Liver (tissue), 9 donors: ENCODE measurements around the gene ANKRD11. TPM values are rescaled to one million over a fixed set of nuclear protein-coding genes. Genes with fewer than 3 reads are reported as not detected.

Experiments
- DNase-seq: peaks from one replicate; pipeline ENCODE4 v3.0.0-alpha.2; 2017; ENCODE audit warnings: low spot score
- H3K27ac ChIP-seq, 2 donors: one replicate each; pipeline ENCODE4 v1.7.0; 2013; ENCODE audit warnings: inconsistent platforms in 2 of 2, low read length in 2 of 2, control low read depth in 1 of 2, low read depth in 1 of 2, mild to moderate bottlenecking in 1 of 2
- H3K27me3 ChIP-seq, 4 donors: one replicate each; pipeline versions ENCODE4 v1.6.1 to v1.7.0; 2013; ENCODE audit warnings: low read length in 3 of 4, inconsistent platforms in 1 of 4, mild to moderate bottlenecking in 1 of 4, moderate library complexity in 1 of 4; ENCODE audit not compliant: control insufficient read depth in 4 of 4, insufficient read depth in 4 of 4
- H3K36me3 ChIP-seq, 4 donors: one replicate each; pipeline versions ENCODE4 v1.6.1 to v1.7.0; 2013; ENCODE audit warnings: low read length in 3 of 4, mild to moderate bottlenecking in 3 of 4, low read depth in 1 of 4, moderate library complexity in 1 of 4; ENCODE audit not compliant: control insufficient read depth in 4 of 4, insufficient read depth in 3 of 4
- H3K4me1 ChIP-seq, 4 donors: one replicate each; pipeline versions ENCODE4 v1.6.1 to v1.7.0; 2013; ENCODE audit warnings: low read length in 3 of 4, mild to moderate bottlenecking in 3 of 4, moderate library complexity in 1 of 4; ENCODE audit not compliant: control insufficient read depth in 4 of 4, insufficient read depth in 4 of 4
- H3K4me3 ChIP-seq, 3 donors: one replicate each; pipeline versions ENCODE4 v1.6.1 to v1.7.0; 2013; ENCODE audit warnings: low read length in 3 of 3, control low read depth in 1 of 3, low read depth in 1 of 3, mild to moderate bottlenecking in 1 of 3
- H3K9ac ChIP-seq, 2 donors: one replicate each; pipeline ENCODE4 v1.7.0; 2013; ENCODE audit warnings: low read length in 2 of 2, mild to moderate bottlenecking in 2 of 2, moderate library complexity in 2 of 2, control low read depth in 1 of 2, low read depth in 1 of 2
- H3K9me3 ChIP-seq, 4 donors: one replicate each; pipeline versions ENCODE4 v1.6.1 to v1.7.0; 2013; ENCODE audit warnings: low read length in 3 of 4; ENCODE audit not compliant: control insufficient read depth in 4 of 4
- FOXA1 ChIP-seq: IDR thresholded peaks from 2 replicates; pipeline ENCODE4 v1.6.1; 2016; ENCODE audit warnings: antibody characterized with exemption
- GABPA ChIP-seq, 2 donors: IDR thresholded peaks in 1 of 2; conservative IDR thresholded peaks in 1 of 2; 2 replicates each; pipeline ENCODE4 v1.6.1; 2016; ENCODE audit warnings: antibody characterized with exemption in 2 of 2, mild to moderate bottlenecking in 1 of 2, moderate library complexity in 1 of 2
- HNF4A ChIP-seq, 2 donors: conservative IDR thresholded peaks; 2 replicates each; pipeline ENCODE4 v1.6.1; 2016; ENCODE audit warnings: antibody characterized with exemption in 2 of 2, mild to moderate bottlenecking in 2 of 2
- HNF4G ChIP-seq: IDR thresholded peaks from 2 replicates; pipeline ENCODE4 v1.6.1; 2016; ENCODE audit warnings: antibody characterized with exemption
- NR2F2 ChIP-seq: IDR thresholded peaks from 2 replicates; pipeline ENCODE4 v1.6.1; 2016; ENCODE audit warnings: antibody characterized with exemption
- RXRA ChIP-seq, 2 donors: IDR thresholded peaks; 2 replicates each; pipeline ENCODE4 v1.6.1; 2017 to 2018; ENCODE audit warnings: antibody characterized with exemption in 2 of 2, mild to moderate bottlenecking in 1 of 2
- SP1 ChIP-seq: IDR thresholded peaks from 2 replicates; pipeline ENCODE4 v1.6.1; 2018; ENCODE audit warnings: antibody characterized with exemption, mild to moderate bottlenecking
- TAF1 ChIP-seq: conservative IDR thresholded peaks from 2 replicates; pipeline ENCODE4 v1.6.1; 2016; ENCODE audit warnings: antibody characterized with exemption, mild to moderate bottlenecking
- WGBS: extraction: QIAGEN DNeasy Blood & Tissue Kit; methylation state at CpG from one replicate; pipeline ENCODE4 v1.1.7; 2013; 5-methylcytosine and 5-hydroxymethylcytosine counted together
- polyA plus RNA-seq, 2 donors: library from polyadenylated mRNA; stranded (reverse) in 1 of 2; unstranded in 1 of 2; fragments of 200-250 nt in 1 of 2; fragments of >200 nt in 1 of 2; fragmentation: Nextera tagmentation in 1 of 2; extraction: Ambion mirVana in 1 of 2; gene quantifications; one replicate each; pipeline versions ENCODE4 v1.2.1 to v1.2.3, GENCODE V29; 2013 to 2015
- total RNA-seq, 2 donors: library from RNA; depleted of rRNA; stranded (reverse); fragments of >200 nt; gene quantifications; one replicate each; pipeline ENCODE4 v1.2.3, GENCODE V29; 2014
- TF ChIP-seq, protein P1 (sequence below): fragments of 150-350 bp; IDR thresholded peaks from 2 replicates; pipeline ENCODE4 v1.5.1; 2017; ENCODE audit warnings: improper control_type of control experiment, low read depth, low read length; ENCODE audit not compliant: missing input control
- TF ChIP-seq, protein P2 (sequence below): IDR thresholded peaks from 2 replicates; pipeline ENCODE4 v1.6.1; 2016; ENCODE audit warnings: antibody characterized with exemption
- TF ChIP-seq, protein P3 (sequence below): IDR thresholded peaks from 2 replicates; pipeline ENCODE4 v1.6.1; 2016; ENCODE audit warnings: antibody characterized with exemption, mild to moderate bottlenecking
- TF ChIP-seq, protein P4 (sequence below): IDR thresholded peaks from 2 replicates; pipeline ENCODE4 v1.6.1; 2016; ENCODE audit warnings: antibody characterized with exemption
- donor health status: healthy.
- donor health status: healthy.
- donor health status: healthy.
- donor health status: healthy.
- donor health status: healthy.

ANKRD11 gene
- total and polyA plus RNA-seq, 4 donors: 16.3 to 55.1 (median 28.0) TPM

DNA sequence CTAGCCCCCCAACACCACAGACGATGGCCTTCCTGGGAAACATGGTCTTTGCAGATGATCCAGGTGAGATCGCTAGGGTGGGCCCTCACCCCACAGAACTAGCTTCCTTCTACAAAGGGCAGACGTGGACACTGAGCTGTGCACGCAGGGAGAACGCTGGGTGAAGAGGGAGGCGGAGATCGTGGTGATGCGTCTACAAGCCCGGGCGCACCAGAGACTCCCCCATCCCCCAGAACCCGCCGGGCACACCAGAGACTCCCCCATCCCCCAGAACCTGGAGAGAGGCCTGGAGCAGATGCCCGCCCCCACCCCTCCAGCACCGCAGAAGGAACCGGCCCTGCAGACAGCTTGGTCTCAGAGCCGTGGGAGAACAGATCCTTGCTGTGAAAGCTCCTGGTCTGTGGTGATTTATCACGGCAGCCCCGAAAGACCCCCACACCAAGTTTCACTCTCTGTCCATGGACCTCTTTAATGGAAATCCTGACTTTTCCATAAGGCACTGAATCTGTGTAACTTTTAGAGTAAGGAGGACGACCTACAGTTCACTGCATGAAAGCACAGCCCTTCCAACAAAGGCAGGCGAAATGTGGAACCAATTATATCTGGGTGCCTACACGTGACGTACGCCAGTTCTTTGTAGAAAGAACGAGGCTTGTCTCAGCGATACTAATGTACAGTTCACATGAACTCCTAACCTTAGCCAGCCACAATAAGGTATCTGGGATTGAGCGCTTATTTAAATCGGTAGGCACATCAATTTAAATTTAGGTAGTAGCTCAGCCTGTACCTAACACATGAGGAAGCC is 88.5 kb downstream of the ANKRD11 start:
- Histone ChIP-seq H3K4me1 (peaks cover 2 to 31% (median 19%) of the 10 kb centered on the region in 4 donors), H3K9ac (no peak overlapping the region), H3K4me3 (no peak overlapping the region), H3K27me3 (no peaks in the 10 kb centered on the region), H3K9me3 (no peaks in the 10 kb centered on the region), H3K36me3 (peaks cover 0 to 2% (median 0%) of the 10 kb centered on the region in 4 donors), H3K27ac (no peak overlapping the region)
- 91% methylated on average over 27 of the region's 27 CpGs for WGBS
- TF ChIP-seq, protein P1, sequence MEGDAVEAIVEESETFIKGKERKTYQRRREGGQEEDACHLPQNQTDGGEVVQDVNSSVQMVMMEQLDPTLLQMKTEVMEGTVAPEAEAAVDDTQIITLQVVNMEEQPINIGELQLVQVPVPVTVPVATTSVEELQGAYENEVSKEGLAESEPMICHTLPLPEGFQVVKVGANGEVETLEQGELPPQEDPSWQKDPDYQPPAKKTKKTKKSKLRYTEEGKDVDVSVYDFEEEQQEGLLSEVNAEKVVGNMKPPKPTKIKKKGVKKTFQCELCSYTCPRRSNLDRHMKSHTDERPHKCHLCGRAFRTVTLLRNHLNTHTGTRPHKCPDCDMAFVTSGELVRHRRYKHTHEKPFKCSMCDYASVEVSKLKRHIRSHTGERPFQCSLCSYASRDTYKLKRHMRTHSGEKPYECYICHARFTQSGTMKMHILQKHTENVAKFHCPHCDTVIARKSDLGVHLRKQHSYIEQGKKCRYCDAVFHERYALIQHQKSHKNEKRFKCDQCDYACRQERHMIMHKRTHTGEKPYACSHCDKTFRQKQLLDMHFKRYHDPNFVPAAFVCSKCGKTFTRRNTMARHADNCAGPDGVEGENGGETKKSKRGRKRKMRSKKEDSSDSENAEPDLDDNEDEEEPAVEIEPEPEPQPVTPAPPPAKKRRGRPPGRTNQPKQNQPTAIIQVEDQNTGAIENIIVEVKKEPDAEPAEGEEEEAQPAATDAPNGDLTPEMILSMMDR: no peak
- TF ChIP-seq HNF4G: no peak
- TF ChIP-seq RXRA (IDR thresholded peaks at IDR 0.05): no peak
- TF ChIP-seq, protein P2, sequence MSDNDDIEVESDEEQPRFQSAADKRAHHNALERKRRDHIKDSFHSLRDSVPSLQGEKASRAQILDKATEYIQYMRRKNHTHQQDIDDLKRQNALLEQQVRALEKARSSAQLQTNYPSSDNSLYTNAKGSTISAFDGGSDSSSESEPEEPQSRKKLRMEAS: no peak
- no peak for TF ChIP-seq NR2F2
- no peak for TF ChIP-seq GABPA (IDR thresholded peaks at IDR 0.05 in 1 of 2, conservative IDR thresholded peaks at IDR 0.05 in 1 of 2)
- TF ChIP-seq HNF4A (conservative IDR thresholded peaks at IDR 0.05): no peak
- no peak for TF ChIP-seq FOXA1
- TF ChIP-seq, protein P3, sequence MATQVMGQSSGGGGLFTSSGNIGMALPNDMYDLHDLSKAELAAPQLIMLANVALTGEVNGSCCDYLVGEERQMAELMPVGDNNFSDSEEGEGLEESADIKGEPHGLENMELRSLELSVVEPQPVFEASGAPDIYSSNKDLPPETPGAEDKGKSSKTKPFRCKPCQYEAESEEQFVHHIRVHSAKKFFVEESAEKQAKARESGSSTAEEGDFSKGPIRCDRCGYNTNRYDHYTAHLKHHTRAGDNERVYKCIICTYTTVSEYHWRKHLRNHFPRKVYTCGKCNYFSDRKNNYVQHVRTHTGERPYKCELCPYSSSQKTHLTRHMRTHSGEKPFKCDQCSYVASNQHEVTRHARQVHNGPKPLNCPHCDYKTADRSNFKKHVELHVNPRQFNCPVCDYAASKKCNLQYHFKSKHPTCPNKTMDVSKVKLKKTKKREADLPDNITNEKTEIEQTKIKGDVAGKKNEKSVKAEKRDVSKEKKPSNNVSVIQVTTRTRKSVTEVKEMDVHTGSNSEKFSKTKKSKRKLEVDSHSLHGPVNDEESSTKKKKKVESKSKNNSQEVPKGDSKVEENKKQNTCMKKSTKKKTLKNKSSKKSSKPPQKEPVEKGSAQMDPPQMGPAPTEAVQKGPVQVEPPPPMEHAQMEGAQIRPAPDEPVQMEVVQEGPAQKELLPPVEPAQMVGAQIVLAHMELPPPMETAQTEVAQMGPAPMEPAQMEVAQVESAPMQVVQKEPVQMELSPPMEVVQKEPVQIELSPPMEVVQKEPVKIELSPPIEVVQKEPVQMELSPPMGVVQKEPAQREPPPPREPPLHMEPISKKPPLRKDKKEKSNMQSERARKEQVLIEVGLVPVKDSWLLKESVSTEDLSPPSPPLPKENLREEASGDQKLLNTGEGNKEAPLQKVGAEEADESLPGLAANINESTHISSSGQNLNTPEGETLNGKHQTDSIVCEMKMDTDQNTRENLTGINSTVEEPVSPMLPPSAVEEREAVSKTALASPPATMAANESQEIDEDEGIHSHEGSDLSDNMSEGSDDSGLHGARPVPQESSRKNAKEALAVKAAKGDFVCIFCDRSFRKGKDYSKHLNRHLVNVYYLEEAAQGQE: no peak
- TF ChIP-seq, protein P4, sequence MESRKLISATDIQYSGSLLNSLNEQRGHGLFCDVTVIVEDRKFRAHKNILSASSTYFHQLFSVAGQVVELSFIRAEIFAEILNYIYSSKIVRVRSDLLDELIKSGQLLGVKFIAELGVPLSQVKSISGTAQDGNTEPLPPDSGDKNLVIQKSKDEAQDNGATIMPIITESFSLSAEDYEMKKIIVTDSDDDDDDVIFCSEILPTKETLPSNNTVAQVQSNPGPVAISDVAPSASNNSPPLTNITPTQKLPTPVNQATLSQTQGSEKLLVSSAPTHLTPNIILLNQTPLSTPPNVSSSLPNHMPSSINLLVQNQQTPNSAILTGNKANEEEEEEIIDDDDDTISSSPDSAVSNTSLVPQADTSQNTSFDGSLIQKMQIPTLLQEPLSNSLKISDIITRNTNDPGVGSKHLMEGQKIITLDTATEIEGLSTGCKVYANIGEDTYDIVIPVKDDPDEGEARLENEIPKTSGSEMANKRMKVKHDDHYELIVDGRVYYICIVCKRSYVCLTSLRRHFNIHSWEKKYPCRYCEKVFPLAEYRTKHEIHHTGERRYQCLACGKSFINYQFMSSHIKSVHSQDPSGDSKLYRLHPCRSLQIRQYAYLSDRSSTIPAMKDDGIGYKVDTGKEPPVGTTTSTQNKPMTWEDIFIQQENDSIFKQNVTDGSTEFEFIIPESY: no peak
- DNase-seq: no peak

DNA sequence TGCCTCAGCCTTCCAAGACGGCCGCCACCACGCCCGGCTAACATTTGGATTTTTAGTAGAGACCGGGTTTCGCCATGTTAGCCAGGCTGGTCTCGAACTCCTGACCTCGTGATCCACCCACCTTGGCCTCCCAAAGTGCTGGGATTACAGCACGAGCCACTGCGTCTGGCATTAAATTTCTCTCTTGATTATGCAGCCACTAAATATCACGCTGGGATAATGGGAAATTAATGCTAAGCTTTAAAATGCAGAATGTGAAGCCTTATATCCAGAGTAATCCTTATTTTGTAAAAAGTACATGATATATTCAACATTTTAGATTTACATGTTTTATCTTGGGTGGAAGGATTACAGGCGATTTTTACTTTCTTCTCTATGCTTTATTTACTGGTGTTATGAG is 89.2 kb downstream of the ANKRD11 start:
- peaks cover 0 to 2% (median 0%) of the 10 kb centered on the region in 4 donors for H3K36me3 ChIP-seq
- TF ChIP-seq SP1 (no peak), TAF1 (no peak), GABPA (IDR thresholded peaks at IDR 0.05 in 1 of 2, conservative IDR thresholded peaks at IDR 0.05 in 1 of 2) (no peak)
- no peaks in the 10 kb centered on the region for H3K27me3 ChIP-seq
- no peak overlapping the region for H3K27ac ChIP-seq
- 94% methylated on average over 12 of the region's 12 CpGs for WGBS
- no peak overlapping the region for H3K4me3 ChIP-seq
- H3K9me3 ChIP-seq: no peaks in the 10 kb centered on the region
- no peak overlapping the region for H3K9ac ChIP-seq
- peaks cover 1 to 31% (median 22%) of the 10 kb centered on the region in 4 donors for H3K4me1 ChIP-seq
- no peak for DNase-seq
